HEK293 (cell line): ENCODE measurements around the gene BHLHE41.

ENCODE experiments used
- CTCF ChIA-PET: fragments of 350-600 bp; formaldehyde crosslinking; extraction: SDS; loops from one replicate; lab custom pipeline; 2021; ENCODE audit warnings: antibody characterized with exemption; lab: Yijun Ruan, JAX
- POLR2A ChIA-PET: fragments of 300-600 bp; formaldehyde crosslinking; extraction: SDS; loops from one replicate; lab custom pipeline; 2020; ENCODE audit warnings: antibody characterized with exemption, inconsistent platforms; lab: Yijun Ruan, JAX
- H3K27ac ChIP-seq: fragments of 200-500 bp; sonication (Bioruptor generic); 2 replicates; pipeline ENCODE4 v1.5.1; 2014; ENCODE audit warnings: low read depth, low read length, control low read depth, inconsistent platforms; ENCODE audit errors: extremely low read depth
- H3K36me3 ChIP-seq, 2 experiments: fragments of 200-500 bp in 1 of 2; sonication (Bioruptor generic) in 1 of 2; 1 replicate in 1 of 2; 2 replicates in 1 of 2; pipeline ENCODE4 v1.5.1; 2014 to 2017; ENCODE audit warnings: inconsistent platforms in 2 of 2, low read length in 2 of 2; ENCODE audit not compliant: control insufficient read depth in 2 of 2, insufficient read depth in 1 of 2
- H3K4me1 ChIP-seq: fragments of 200-500 bp; sonication (Bioruptor generic); 2 replicates; pipeline ENCODE4 v1.5.1; 2014; ENCODE audit warnings: mild to moderate bottlenecking, low read length, inconsistent platforms; ENCODE audit not compliant: control insufficient read depth, insufficient read depth
- H3K4me3 ChIP-seq: 2 replicates; pipeline ENCODE4 v1.5.1; 2011; ENCODE audit warnings: low read depth, mild to moderate bottlenecking, control low read depth, low read length, moderate library complexity
- H3K9me3 ChIP-seq: fragments of 200-500 bp; sonication (Bioruptor generic); 2 replicates; pipeline ENCODE4 v1.5.1; 2014; ENCODE audit warnings: low read depth, low read length, inconsistent platforms; ENCODE audit not compliant: control insufficient read depth, insufficient read depth
- AEBP2 ChIP-seq: fragments of 450-650 bp; formaldehyde crosslinking; IDR thresholded peaks from 2 replicates; pipeline ENCODE4 v1.5.1; 2016; ENCODE audit warnings: missing biosample characterization, missing genetic modification characterization, borderline replicate concordance
- BCL11B ChIP-seq: fragments of 450-650 bp; formaldehyde crosslinking; IDR thresholded peaks from 2 replicates; pipeline ENCODE4 v1.5.1; 2016; ENCODE audit warnings: low read depth, missing biosample characterization, missing genetic modification characterization
- GLIS2 ChIP-seq: fragments of 450-650 bp; formaldehyde crosslinking; IDR thresholded peaks from 2 replicates; pipeline ENCODE4 v1.5.1; 2016; ENCODE audit warnings: missing biosample characterization, missing genetic modification characterization
- HIC1 ChIP-seq: fragments of 450-650 bp; formaldehyde crosslinking; IDR thresholded peaks from 2 replicates; pipeline ENCODE4 v1.5.1; 2016; ENCODE audit warnings: missing biosample characterization, missing genetic modification characterization
- KLF8 ChIP-seq: fragments of 450-650 bp; formaldehyde crosslinking; IDR thresholded peaks from 2 replicates; pipeline ENCODE4 v1.5.1; 2016; ENCODE audit warnings: missing biosample characterization, missing genetic modification characterization
- SCRT1 ChIP-seq: fragments of 450-650 bp; formaldehyde crosslinking; IDR thresholded peaks from 2 replicates; pipeline ENCODE4 v1.5.1; 2016; ENCODE audit warnings: missing biosample characterization, missing genetic modification characterization, borderline replicate concordance
- ZBTB17 ChIP-seq: fragments of 450-650 bp; formaldehyde crosslinking; IDR thresholded peaks from 2 replicates; pipeline ENCODE4 v1.5.1; 2016; ENCODE audit warnings: missing biosample characterization, missing genetic modification characterization
- ZBTB44 ChIP-seq: fragments of 450-650 bp; IDR thresholded peaks from 2 replicates; pipeline ENCODE4 v1.5.1; 2018; ENCODE audit warnings: missing biosample characterization, mild to moderate bottlenecking, missing genetic modification characterization
- ZBTB7A ChIP-seq: fragments of 450-650 bp; formaldehyde crosslinking; IDR thresholded peaks from 2 replicates; pipeline ENCODE4 v1.5.1; 2016; ENCODE audit warnings: low read depth, missing biosample characterization, missing genetic modification characterization
- ZNF146 ChIP-seq: fragments of 450-650 bp; formaldehyde crosslinking; IDR thresholded peaks from 2 replicates; pipeline ENCODE4 v1.5.1; 2016; ENCODE audit warnings: missing biosample characterization, missing genetic modification characterization
- ZNF18 ChIP-seq: fragments of 450-650 bp; formaldehyde crosslinking; IDR thresholded peaks from 2 replicates; pipeline ENCODE4 v1.5.1; 2016; ENCODE audit warnings: missing biosample characterization, missing genetic modification characterization
- ZNF19 ChIP-seq: fragments of 450-650 bp; formaldehyde crosslinking; IDR thresholded peaks from 2 replicates; pipeline ENCODE4; 2016; ENCODE audit warnings: missing biosample characterization, missing genetic modification characterization, low read depth
- ZNF2 ChIP-seq: fragments of 450-650 bp; formaldehyde crosslinking; IDR thresholded peaks from 2 replicates; pipeline ENCODE4 v1.5.1; 2016; ENCODE audit warnings: missing biosample characterization, missing genetic modification characterization
- ZNF223 ChIP-seq: fragments of 450-650 bp; formaldehyde crosslinking; IDR thresholded peaks from 2 replicates; pipeline ENCODE4 v1.5.1; 2016; ENCODE audit warnings: missing biosample characterization, missing genetic modification characterization
- ZNF362 ChIP-seq: fragments of 450-650 bp; formaldehyde crosslinking; IDR thresholded peaks from 2 replicates; pipeline ENCODE4 v1.5.1; 2016; ENCODE audit warnings: missing biosample characterization, missing genetic modification characterization
- ZNF423 ChIP-seq: fragments of 450-650 bp; formaldehyde crosslinking; IDR thresholded peaks from 2 replicates; pipeline ENCODE4 v1.5.1; 2016; ENCODE audit warnings: missing biosample characterization, missing genetic modification characterization
- ZNF518A ChIP-seq: fragments of 450-650 bp; formaldehyde crosslinking; conservative IDR thresholded peaks from 2 replicates; pipeline ENCODE4 v1.5.1; 2016; ENCODE audit warnings: low read depth, missing biosample characterization, missing genetic modification characterization
- ZNF596 ChIP-seq: fragments of 450-650 bp; IDR thresholded peaks from 2 replicates; pipeline ENCODE4 v1.5.0; 2018; ENCODE audit warnings: missing biosample characterization, mild to moderate bottlenecking, missing genetic modification characterization, moderate library complexity
- ZNF624 ChIP-seq: fragments of 450-650 bp; formaldehyde crosslinking; IDR thresholded peaks from 2 replicates; pipeline ENCODE4 v1.5.1; 2017; ENCODE audit warnings: missing biosample characterization, missing genetic modification characterization
- ZNF76 ChIP-seq: fragments of 450-650 bp; formaldehyde crosslinking; IDR thresholded peaks from 2 replicates; pipeline ENCODE4; 2016; ENCODE audit warnings: low read depth, missing biosample characterization, missing genetic modification characterization, borderline replicate concordance
- ZNF777 ChIP-seq: fragments of 450-650 bp; formaldehyde crosslinking; IDR thresholded peaks from 2 replicates; pipeline ENCODE4 v1.5.1; 2017; ENCODE audit warnings: missing biosample characterization, missing genetic modification characterization, borderline replicate concordance
- ZSCAN16 ChIP-seq: fragments of 450-650 bp; formaldehyde crosslinking; IDR thresholded peaks from 2 replicates; pipeline ENCODE4 v1.5.1; 2016; ENCODE audit warnings: missing biosample characterization, missing genetic modification characterization

BHLHE41 gene

GRCh38 chr12:26124446-26125399, at the start of gene BHLHE41:
Gene BHLHE41, minus strand, starts transcription at chr12:26125037. Its CDS starts 258 bp downstream, at chr12:26124779.
- CTCF ChIA-PET = interaction anchor here (0.6 to 2.3 kb wide), 7 partner anchors 9 to 527 kb away, joined by 3 to 11 read pairs (median 3); no protein-coding TSS in a partner anchor
- POLR2A ChIA-PET = interaction anchor here (0.6 to 2.2 kb wide), 12 partner anchors 10 to 1120 kb away, joined by 3 to 8 read pairs (median 3); partner anchors contain the start of gene STK38L
- peak within 1 kb of the TSS; percentile 93 for H3K27ac ChIP-seq
- H3K4me1 ChIP-seq = peaks cover 9% of the 10 kb centered on the region
- peak within 1 kb of the TSS; percentile 43 for H3K4me3 ChIP-seq
- no peaks in the 10 kb centered on the region for H3K36me3 ChIP-seq
- H3K9me3 ChIP-seq = no peaks in the 10 kb centered on the region
- no peak for TF ChIP-seq ZNF362
- no peak for TF ChIP-seq SCRT1 (tag by site-specific recombination)
- TF ChIP-seq ZNF19 (tag by site-specific recombination) = no peak
- TF ChIP-seq ZNF596 (tag by site-specific recombination) = peak; percentile 29; the same call in 1 of the 2 replicates
- TF ChIP-seq ZNF146 (tag by site-specific recombination) = no peak
- TF ChIP-seq ZNF423 (tag by site-specific recombination) = peak; percentile 66; the same call in 1 of the 2 replicates
- no peak; the same call in 1 of the 2 replicates for TF ChIP-seq ZNF76 (tag by site-specific recombination)
- no peak for TF ChIP-seq ZNF777
- no peak for TF ChIP-seq ZBTB44 (tag by site-specific recombination)
- TF ChIP-seq ZNF624 (tag by site-specific recombination) = no peak
- no peak for TF ChIP-seq ZNF223 (tag by site-specific recombination)
- TF ChIP-seq HIC1 (tag by site-specific recombination) = peak; percentile 51
- TF ChIP-seq ZNF18 (tag by site-specific recombination) = peak; percentile 95
- peak; percentile 70 for TF ChIP-seq ZBTB17 (tag by site-specific recombination)
- no peak for TF ChIP-seq ZNF518A (tag by site-specific recombination)
- peak; percentile 65 for TF ChIP-seq ZNF2 (tag by site-specific recombination)
- 0 out of 2 replicates have a peak, but pooled peaks have one; percentile 55 for TF ChIP-seq KLF8 (tag by site-specific recombination)
- peak; percentile 86 for TF ChIP-seq GLIS2 (tag by site-specific recombination)
- no peak for TF ChIP-seq ZBTB7A (tag by site-specific recombination)
- TF ChIP-seq BCL11B = no peak
- no peak for TF ChIP-seq ZSCAN16
- TF ChIP-seq AEBP2 (tag by site-specific recombination) = no peak
